SK-N-MC (cell line): ENCODE data around the gene FBXL13.
"Not testable (repeated sequence)": the region's sequence is repeated elsewhere in the genome, so short reads cannot be mapped to it uniquely, and the experiment has no call there.

ENCODE experiments used
- EZH2 ChIP-seq: fragments of 200-600 bp; sonication (generic); IDR thresholded peaks from one replicate; pipeline ENCODE4 v1.6.1; 2017; ENCODE audit warnings: antibody characterized with exemption
- POLR2AphosphoS5 ChIP-seq: IDR thresholded peaks from 2 replicates; pipeline ENCODE4 v1.6.1; 2012; ENCODE audit warnings: mild to moderate bottlenecking, low read depth, low read length, borderline replicate concordance

DNA sequence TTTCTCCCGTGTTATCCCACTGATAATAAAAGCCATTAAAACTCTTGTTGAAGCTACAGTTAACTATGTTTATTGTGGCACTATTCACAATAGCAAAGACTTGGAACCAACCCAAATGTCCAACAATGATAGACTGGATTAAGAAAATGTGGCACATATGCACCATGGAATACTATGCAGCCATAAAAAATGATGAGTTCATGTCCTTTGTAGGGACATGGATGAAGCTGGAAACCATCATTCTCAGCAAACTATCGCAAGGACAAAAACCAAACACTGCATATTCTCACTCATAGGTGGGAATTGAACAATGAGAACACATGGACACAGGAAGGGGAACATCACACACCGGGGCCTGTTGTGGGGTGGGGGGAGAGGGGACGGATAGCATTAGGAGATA is 97.0 kb downstream of the FBXL13 start:
- not testable (repeated sequence) for TF ChIP-seq POLR2AphosphoS5, EZH2
